Trophoblast cell (in vitro differentiated cells and primary cell): Measurements from ENCODE around the gene XKRX.

Source experiments
- DNase-seq, 2 donors: peaks; one replicate each; pipeline ENCODE4 v3.0.0-alpha.2; 2016
- H2AFZ ChIP-seq: 2 replicates; pipeline ENCODE4 v1.6.1; 2013; ENCODE audit warnings: low read length, moderate library complexity, mild to moderate bottlenecking; ENCODE audit not compliant: insufficient read depth, poor library complexity
- H2AK5ac ChIP-seq: 2 replicates; pipeline ENCODE4 v1.6.1; 2013; ENCODE audit warnings: mild to moderate bottlenecking, low read length
- H2BK120ac ChIP-seq: 2 replicates; pipeline ENCODE4 v1.6.1; 2013; ENCODE audit warnings: low read length, mild to moderate bottlenecking, moderate library complexity; ENCODE audit not compliant: insufficient read depth, poor library complexity
- H2BK12ac ChIP-seq: 2 replicates; pipeline ENCODE4 v1.6.1; 2013; ENCODE audit warnings: mild to moderate bottlenecking, low read length, moderate library complexity
- H2BK5ac ChIP-seq: 2 replicates; pipeline ENCODE4 v1.6.1; 2013; ENCODE audit warnings: low read length, low read depth, moderate library complexity, mild to moderate bottlenecking; ENCODE audit not compliant: poor library complexity
- H3K14ac ChIP-seq: 2 replicates; pipeline ENCODE4 v1.6.1; 2013; ENCODE audit warnings: mild to moderate bottlenecking, low read length
- H3K18ac ChIP-seq: 2 replicates; pipeline ENCODE4 v1.6.1; 2013; ENCODE audit warnings: mild to moderate bottlenecking, low read length
- H3K23ac ChIP-seq: 2 replicates; pipeline ENCODE4 v1.6.1; 2013; ENCODE audit warnings: low read length
- H3K27ac ChIP-seq: 2 replicates; pipeline ENCODE4 v1.5.1; 2013; ENCODE audit warnings: low read depth, mild to moderate bottlenecking, inconsistent platforms, low read length, moderate library complexity
- H3K27me3 ChIP-seq: 2 replicates; pipeline ENCODE4 v1.6.1; 2013; ENCODE audit warnings: inconsistent platforms, mild to moderate bottlenecking, low read length, moderate library complexity; ENCODE audit not compliant: insufficient read depth
- H3K36me3 ChIP-seq, 2 experiments: 1 replicate in 1 of 2; 2 replicates in 1 of 2; pipeline ENCODE4 v1.6.1; 2013; ENCODE audit warnings: low read length in 2 of 2, mild to moderate bottlenecking in 2 of 2, moderate library complexity in 1 of 2; ENCODE audit not compliant: insufficient read depth in 2 of 2, control insufficient read depth in 1 of 2
- H3K4ac ChIP-seq: 2 replicates; pipeline ENCODE4 v1.6.1; 2013; ENCODE audit warnings: low read depth, mild to moderate bottlenecking, low read length, moderate library complexity
- H3K4me1 ChIP-seq, 2 experiments: 1 replicate in 1 of 2; 2 replicates in 1 of 2; pipeline ENCODE4 v1.6.1; 2013; ENCODE audit warnings: low read length in 2 of 2, mild to moderate bottlenecking in 2 of 2, moderate library complexity in 1 of 2; ENCODE audit not compliant: insufficient read depth in 2 of 2, control insufficient read depth in 1 of 2
- H3K4me2 ChIP-seq: 2 replicates; pipeline ENCODE4 v1.6.1; 2013; ENCODE audit warnings: inconsistent platforms, mild to moderate bottlenecking, low read length, moderate library complexity
- H3K4me3 ChIP-seq: 2 replicates; pipeline ENCODE4 v1.5.1; 2013; ENCODE audit warnings: mild to moderate bottlenecking, low read depth, low read length, inconsistent platforms
- H3K79me1 ChIP-seq: one replicate; pipeline ENCODE4 v1.6.1; 2013; ENCODE audit warnings: low read length
- H3K79me2 ChIP-seq: 2 replicates; pipeline ENCODE4 v1.6.1; 2013; ENCODE audit warnings: low read length, mild to moderate bottlenecking; ENCODE audit not compliant: control insufficient read depth, insufficient read depth, poor library complexity
- H3K9ac ChIP-seq: 2 replicates; pipeline ENCODE4 v1.6.1; 2013; ENCODE audit warnings: mild to moderate bottlenecking, low read length
- H3K9me3 ChIP-seq: 2 replicates; pipeline ENCODE4 v1.6.1; 2013; ENCODE audit warnings: low read depth, mild to moderate bottlenecking, control low read depth, inconsistent platforms, low read length; ENCODE audit not compliant: insufficient read depth
- H4K12ac ChIP-seq: 2 replicates; pipeline ENCODE4 v1.6.1; 2013; ENCODE audit warnings: low read depth, mild to moderate bottlenecking, low read length, moderate library complexity
- H4K8ac ChIP-seq: 2 replicates; pipeline ENCODE4 v1.6.1; 2013; ENCODE audit warnings: low read depth, mild to moderate bottlenecking, low read length, moderate library complexity
- H4K91ac ChIP-seq: one replicate; pipeline ENCODE4 v1.6.1; 2013; ENCODE audit warnings: low read depth, mild to moderate bottlenecking, low read length, moderate library complexity
- WGBS: extraction: QIAGEN DNeasy Blood & Tissue Kit; methylation state at CpG from one replicate; pipeline ENCODE4 v1.1.7; 2013; ENCODE audit warnings: missing lambda C conversion rate; ENCODE audit not compliant: insufficient read length, insufficient coverage; ENCODE audit errors: extremely low coverage; 5-methylcytosine and 5-hydroxymethylcytosine counted together

XKRX gene

GRCh38 chrX:100948557-100948956, 19.8 kb upstream of the XKRX start:
- no peak overlapping the region for H4K91ac ChIP-seq
- no peak overlapping the region for H2AFZ ChIP-seq
- no peaks in the 10 kb centered on the region for H3K27me3 ChIP-seq
- no peak overlapping the region for H3K18ac ChIP-seq
- H2BK120ac ChIP-seq, result no peak overlapping the region
- H3K9me3 ChIP-seq, result no peaks in the 10 kb centered on the region
- no peak overlapping the region for H2AK5ac ChIP-seq
- H3K4me3 ChIP-seq, result no peak overlapping the region
- H3K9ac ChIP-seq, result no peak overlapping the region
- H4K12ac ChIP-seq, result no peak overlapping the region
- H3K23ac ChIP-seq, result no peak overlapping the region
- no peaks in the 10 kb centered on the region for H3K4me1 ChIP-seq
- H4K8ac ChIP-seq, result no peak overlapping the region
- H2BK5ac ChIP-seq, result no peak overlapping the region
- no peak overlapping the region for H3K14ac ChIP-seq
- no peaks in the 10 kb centered on the region for H3K36me3 ChIP-seq
- WGBS, result no CpG with 5 or more reads among the region's 1 CpG
- no peak overlapping the region for H3K4ac ChIP-seq
- no peaks in the 10 kb centered on the region for H3K79me1 ChIP-seq
- no peaks in the 10 kb centered on the region for H3K79me2 ChIP-seq
- H3K27ac ChIP-seq, result no peak overlapping the region
- H2BK12ac ChIP-seq, result no peak overlapping the region
- H3K4me2 ChIP-seq, result no peak overlapping the region
- DNase-seq, result no peak

- H2BK120ac ChIP-seq, result no peak overlapping the region
- no peak overlapping the region for H2BK12ac ChIP-seq
- no peak overlapping the region for H3K27ac ChIP-seq
- H3K9me3 ChIP-seq, result no peaks in the 10 kb centered on the region
- no peak overlapping the region for H2AFZ ChIP-seq
- no peak overlapping the region for H4K91ac ChIP-seq
- no peaks in the 10 kb centered on the region for H3K79me2 ChIP-seq
- H3K23ac ChIP-seq, result no peak overlapping the region
- no peak overlapping the region for H4K8ac ChIP-seq
- H4K12ac ChIP-seq, result no peak overlapping the region
- no peak overlapping the region for H3K14ac ChIP-seq
- no peak overlapping the region for H3K4ac ChIP-seq
- no peaks in the 10 kb centered on the region for H3K79me1 ChIP-seq
- H2AK5ac ChIP-seq, result no peak overlapping the region
- no peak overlapping the region for H2BK5ac ChIP-seq
- peak in 1 of 2 donors; percentile 34 for DNase-seq
- H3K4me3 ChIP-seq, result no peak overlapping the region
- no peaks in the 10 kb centered on the region for H3K36me3 ChIP-seq
- WGBS, result no CpG with 5 or more reads among the region's 2 CpGs
- H3K9ac ChIP-seq, result no peak overlapping the region
- H3K4me2 ChIP-seq, result no peak overlapping the region
- H3K4me1 ChIP-seq, result no peaks in the 10 kb centered on the region
- H3K18ac ChIP-seq, result no peak overlapping the region
- no peaks in the 10 kb centered on the region for H3K27me3 ChIP-seq
Measured at GRCh38 chrX:100946299-100946927, 17.7 kb upstream of the XKRX start.

- H2AFZ ChIP-seq, result no peak overlapping the region
- H3K27me3 ChIP-seq, result no peaks in the 10 kb centered on the region
- H3K4me2 ChIP-seq, result no peak overlapping the region
- no peak for DNase-seq
- H3K4me1 ChIP-seq, result no peaks in the 10 kb centered on the region
- no peaks in the 10 kb centered on the region for H3K79me1 ChIP-seq
- H3K9me3 ChIP-seq, result no peaks in the 10 kb centered on the region
- no peak overlapping the region for H4K12ac ChIP-seq
- no peak overlapping the region for H2BK12ac ChIP-seq
- H4K8ac ChIP-seq, result no peak overlapping the region
- H3K23ac ChIP-seq, result no peak overlapping the region
- no peak overlapping the region for H3K4ac ChIP-seq
- no peak overlapping the region for H3K14ac ChIP-seq
- H3K27ac ChIP-seq, result no peak overlapping the region
- no peak overlapping the region for H4K91ac ChIP-seq
- no peak overlapping the region for H2BK120ac ChIP-seq
- H3K18ac ChIP-seq, result no peak overlapping the region
- no peaks in the 10 kb centered on the region for H3K36me3 ChIP-seq
- WGBS, result no CpG with 5 or more reads among the region's 3 CpGs
- H3K79me2 ChIP-seq, result no peaks in the 10 kb centered on the region
- no peak overlapping the region for H2BK5ac ChIP-seq
- H2AK5ac ChIP-seq, result no peak overlapping the region
- no peak overlapping the region for H3K4me3 ChIP-seq
- no peak overlapping the region for H3K9ac ChIP-seq
Measured at GRCh38 chrX:100944601-100945000, 15.9 kb upstream of the XKRX start.

GRCh38 chrX:100939333-100939732, 10.6 kb upstream of the XKRX start:
- Histone ChIP-seq H4K91ac (no peak overlapping the region), H3K9ac (no peak overlapping the region), H3K9me3 (no peaks in the 10 kb centered on the region), H2AK5ac (no peak overlapping the region), H3K4me2 (no peak overlapping the region), H3K14ac (no peak overlapping the region), H3K79me1 (no peaks in the 10 kb centered on the region), H3K4me3 (no peak overlapping the region), H2BK5ac (no peak overlapping the region), H3K36me3 (no peaks in the 10 kb centered on the region), H3K79me2 (no peaks in the 10 kb centered on the region), H2BK12ac (no peak overlapping the region), H3K27me3 (no peaks in the 10 kb centered on the region), H3K4ac (no peak overlapping the region), H4K8ac (no peak overlapping the region), H3K27ac (no peak overlapping the region), H2AFZ (no peak overlapping the region), H4K12ac (no peak overlapping the region), H3K4me1 (no peaks in the 10 kb centered on the region), H3K18ac (no peak overlapping the region), H3K23ac (no peak overlapping the region), H2BK120ac (no peak overlapping the region)
- WGBS, result no CpG with 5 or more reads among the region's 4 CpGs
- no peak for DNase-seq
